ENCODE results near the gene COX4I1. TPM values are rescaled to one million over a fixed set of nuclear protein-coding genes. Genes with fewer than 3 reads are reported as not detected.

COX4I1 gene
- total RNA-seq, 2 donors from 2014 or later, result 345 to 562 TPM

- 94% methylated on average over 7 of the region's 7 CpGs for WGBS
- Histone ChIP-seq H3K4me3 (no peak overlapping the region), H3K9me3 (no peaks in the 10 kb centered on the region), H3K27me3 (replicated peaks; ENCODE audit: insufficient read depth) (no peaks in the 10 kb centered on the region), H3K4me1 (replicated peaks) (peaks cover 7% of the 10 kb centered on the region), H3K36me3 (no peaks in the 10 kb centered on the region), H3K27ac (no peak overlapping the region)
- no peak for DNase-seq (ENCODE audit: low spot score)
- TF ChIP-seq POLR2AphosphoS5 (IDR thresholded peaks at IDR 0.05), result no peak
- TF ChIP-seq POLR2A (IDR thresholded peaks at IDR 0.05), result no peak
- TF ChIP-seq CTCF (IDR thresholded peaks at IDR 0.05), result no peak
- intact Hi-C loops (cut with DNase I), result no loop called here
These were observed 2.9 kb upstream of the COX4I1 start for GRCh38 chr16:85796599-85796998.

GRCh38 chr16:85798283-85798776, 1.2 kb upstream of the COX4I1 start:
- Histone ChIP-seq H3K36me3 (no peaks in the 10 kb centered on the region), H3K4me1 (replicated peaks) (peaks cover 7% of the 10 kb centered on the region), H3K4me3 (peak overlapping the region; percentile 99), H3K27ac (no peak overlapping the region), H3K9me3 (no peaks in the 10 kb centered on the region), H3K27me3 (replicated peaks; ENCODE audit: insufficient read depth) (no peaks in the 10 kb centered on the region)
- intact Hi-C loops (cut with DNase I), result no loop called here
- TF ChIP-seq CTCF (IDR thresholded peaks at IDR 0.05) (no peak), POLR2A (IDR thresholded peaks at IDR 0.05) (no peak), POLR2AphosphoS5 (IDR thresholded peaks at IDR 0.05) (no peak)
- no peak for DNase-seq (ENCODE audit: low spot score)
- WGBS, result 13% methylated on average over 17 of the region's 17 CpGs

GRCh38 chr16:85798901-85799496, 496 bp upstream of the COX4I1 start:
- H3K36me3 ChIP-seq, result no peaks in the 10 kb centered on the region
- no peaks in the 10 kb centered on the region for H3K9me3 ChIP-seq
- no peak for TF ChIP-seq CTCF (IDR thresholded peaks at IDR 0.05)
- no peak for TF ChIP-seq POLR2A (IDR thresholded peaks at IDR 0.05)
- no peak for TF ChIP-seq POLR2AphosphoS5 (IDR thresholded peaks at IDR 0.05)
- H3K4me3 ChIP-seq, result peak overlapping the region; percentile 99
- 1% methylated on average over 24 of the region's 51 CpGs for WGBS
- no peaks in the 10 kb centered on the region for H3K27me3 ChIP-seq (replicated peaks; ENCODE audit: insufficient read depth)
- no peak for DNase-seq (ENCODE audit: low spot score)
- H3K27ac ChIP-seq, result peak overlapping the region; percentile 76 to 78
- H3K4me1 ChIP-seq (replicated peaks), result peaks cover 7% of the 10 kb centered on the region
- intact Hi-C loops (cut with DNase I), result no loop called here

- intact Hi-C loops (cut with DNase I), result no loop called here
- no peaks in the 10 kb centered on the region for H3K9me3 ChIP-seq
- DNase-seq (ENCODE audit: low spot score), result no peak
- H3K27ac ChIP-seq, result peak overlapping the region; percentile 76 to 78
- peaks cover 7 to 8% of the 10 kb centered on the region in 2 donors for H3K36me3 ChIP-seq
- TF ChIP-seq CTCF (IDR thresholded peaks at IDR 0.05) (no peak), POLR2A (IDR thresholded peaks at IDR 0.05) (no peak), POLR2AphosphoS5 (IDR thresholded peaks at IDR 0.05) (no peak)
- H3K4me1 ChIP-seq (replicated peaks), result peaks cover 7% of the 10 kb centered on the region
- no peaks in the 10 kb centered on the region for H3K27me3 ChIP-seq (replicated peaks; ENCODE audit: insufficient read depth)
- H3K4me3 ChIP-seq, result peak overlapping the region; percentile 99
- WGBS, result 5% methylated on average over 9 of the region's 9 CpGs
These were observed 800 bp downstream of the COX4I1 start for GRCh38 chr16:85800321-85800669.

- WGBS, result 75% methylated on average over 13 of the region's 14 CpGs
- H3K4me1 ChIP-seq (replicated peaks), result peaks cover 2% of the 10 kb centered on the region
- intact Hi-C loops (cut with DNase I), result no loop called here
- no peak for TF ChIP-seq POLR2A (IDR thresholded peaks at IDR 0.05)
- TF ChIP-seq CTCF (IDR thresholded peaks at IDR 0.05), result no peak
- no peak for TF ChIP-seq POLR2AphosphoS5 (IDR thresholded peaks at IDR 0.05)
- no peaks in the 10 kb centered on the region for H3K27me3 ChIP-seq (replicated peaks; ENCODE audit: insufficient read depth)
- no peak for DNase-seq (ENCODE audit: low spot score)
- no peak overlapping the region for H3K27ac ChIP-seq
- no peak overlapping the region for H3K4me3 ChIP-seq
- H3K9me3 ChIP-seq, result no peaks in the 10 kb centered on the region
- peaks cover 14 to 23% of the 10 kb centered on the region in 2 donors for H3K36me3 ChIP-seq
These were observed 4.1 kb downstream of the COX4I1 start for GRCh38 chr16:85803570-85803969.
